Endometrium (tissue), 2 donors: ENCODE data around the gene GSK3B.

Experiments used
- FAIRE-seq: peaks from 2 replicates; lab custom pipeline; 2012; peaks lifted over from hg19 to GRCh38; lab: Jason Lieb, UNC
- donor health status: control.
- donor health status: control.

Gene GSK3B

GRCh38 chr3:119873646-119874045 lies 220.6 kb downstream of the GSK3B start:
- FAIRE-seq = no peak

- FAIRE-seq = no peak
These were observed 221.5 kb downstream of the GSK3B start for GRCh38 chr3:119872773-119873172.

- FAIRE-seq = no peak
These were observed 222.7 kb downstream of the GSK3B start for GRCh38 chr3:119871571-119871970.

GRCh38 chr3:119870512-119870911 lies 223.7 kb downstream of the GSK3B start:
- no peak for FAIRE-seq

GRCh38 chr3:119864476-119864875 lies 229.8 kb downstream of the GSK3B start:
- FAIRE-seq = no peak

- no peak for FAIRE-seq
These were observed 231.6 kb downstream of the GSK3B start for GRCh38 chr3:119862616-119863015.

GRCh38 chr3:119861681-119862080 lies 232.6 kb downstream of the GSK3B start:
- FAIRE-seq = no peak

GRCh38 chr3:119859728-119860127 lies 234.5 kb downstream of the GSK3B start:
- no peak for FAIRE-seq

- FAIRE-seq = no peak
These were observed 235.3 kb downstream of the GSK3B start for GRCh38 chr3:119858957-119859356.

GRCh38 chr3:119856695-119857094 lies 237.6 kb downstream of the GSK3B start:
- FAIRE-seq = no peak

- no peak for FAIRE-seq
These were observed 245.1 kb downstream of the GSK3B start for GRCh38 chr3:119849126-119849525.

GRCh38 chr3:119841808-119842471 lies 252.3 kb downstream of the GSK3B start:
- no peak for FAIRE-seq

GRCh38 chr3:119835556-119835955 lies 258.7 kb downstream of the GSK3B start:
- no peak for FAIRE-seq

- no peak for FAIRE-seq
These were observed 259.4 kb downstream of the GSK3B start for GRCh38 chr3:119834754-119835370.

GRCh38 chr3:119831941-119832371 lies 262.3 kb downstream of the GSK3B start:
- no peak for FAIRE-seq

GRCh38 chr3:119831022-119831421 lies 263.2 kb downstream of the GSK3B start:
- no peak for FAIRE-seq

GRCh38 chr3:119829420-119829819 lies 264.8 kb downstream of the GSK3B start:
- no peak for FAIRE-seq

- FAIRE-seq = no peak
These were observed 267.3 kb downstream of the GSK3B start for GRCh38 chr3:119826711-119827608.

- no peak for FAIRE-seq
These were observed 268.4 kb downstream of the GSK3B start for GRCh38 chr3:119825820-119826219.

- FAIRE-seq = no peak
These were observed 274.4 kb downstream of the GSK3B start for GRCh38 chr3:119819806-119820205.

- FAIRE-seq = no peak
These were observed 275.3 kb downstream of the GSK3B start for GRCh38 chr3:119818937-119819336.

- no peak for FAIRE-seq
These were observed 276.5 kb downstream of the GSK3B start for GRCh38 chr3:119817583-119818363.
